HG03457 (cell line): Measurements from ENCODE around the gene ATP6V1A.

Source experiments
- ATAC-seq: cut with Tn5 transposase; IDR thresholded peaks from one replicate; pipeline ENCODE4 v1.9.1; 2021; ENCODE audit warnings: moderate number of reproducible peaks; ENCODE audit not compliant: unreplicated experiment

Gene ATP6V1A

GRCh38 chr3:113746548-113747282, at the start of gene ATP6V1A:
Gene ATP6V1A, plus strand, starts transcription at chr3:113747035. Its CDS starts 31,719 bp downstream, at chr3:113778754.
- ATAC-seq: peak; percentile 28

DNA sequence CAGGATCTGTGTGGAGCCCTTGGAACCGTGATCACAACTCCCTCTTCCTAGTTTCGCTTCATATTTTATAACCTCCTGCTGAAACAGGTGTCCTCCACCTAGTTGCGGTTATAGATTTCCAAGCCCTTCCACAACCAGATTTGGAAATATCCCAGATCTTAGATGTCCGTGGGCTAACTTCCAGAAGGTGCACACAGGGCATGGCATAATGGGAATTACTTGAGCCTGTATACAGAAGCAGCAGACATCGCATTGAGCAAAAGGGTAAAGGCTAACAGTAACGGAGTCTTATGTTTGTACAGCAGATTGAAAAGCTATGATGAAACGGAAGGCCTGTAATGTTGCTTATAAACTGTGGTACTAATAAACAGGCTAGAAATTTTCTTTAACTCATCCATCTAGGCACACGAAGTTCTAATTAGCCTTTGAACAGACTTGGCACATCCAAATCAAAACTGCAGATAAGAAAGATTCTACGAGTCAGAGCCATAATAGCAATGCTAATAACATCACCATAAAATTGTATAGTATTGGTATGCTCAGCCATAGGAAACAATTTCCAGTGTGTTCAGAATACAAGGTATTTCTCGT, 49.2 kb upstream of the ATP6V1A start:
- no peak for ATAC-seq

DNA sequence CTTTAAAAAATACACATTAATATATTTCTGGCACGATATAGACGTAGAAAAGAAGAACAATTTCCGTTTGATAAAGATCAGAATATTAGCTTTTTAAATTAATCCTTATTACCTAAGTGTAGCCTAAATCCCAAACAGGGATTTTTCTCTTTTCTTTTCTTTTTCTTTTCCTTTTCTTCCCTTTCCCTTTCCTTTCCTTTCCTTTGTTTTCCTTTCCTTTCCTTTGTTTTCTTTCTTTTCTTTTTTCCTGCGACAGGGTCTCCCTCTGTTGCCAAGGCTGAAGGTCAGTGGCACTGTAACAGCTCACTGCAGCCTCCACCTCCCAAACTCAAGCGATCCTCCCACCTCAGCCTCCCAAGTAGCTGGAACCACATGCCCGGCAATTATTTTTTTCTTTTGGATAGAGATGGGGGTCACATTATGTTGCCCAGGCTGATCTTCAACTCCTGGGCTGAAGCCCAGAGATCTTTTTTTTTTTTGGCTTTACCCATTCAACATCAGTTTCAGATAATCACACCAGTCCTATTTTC, 48.6 kb upstream of the ATP6V1A start:
- no peak for ATAC-seq

DNA sequence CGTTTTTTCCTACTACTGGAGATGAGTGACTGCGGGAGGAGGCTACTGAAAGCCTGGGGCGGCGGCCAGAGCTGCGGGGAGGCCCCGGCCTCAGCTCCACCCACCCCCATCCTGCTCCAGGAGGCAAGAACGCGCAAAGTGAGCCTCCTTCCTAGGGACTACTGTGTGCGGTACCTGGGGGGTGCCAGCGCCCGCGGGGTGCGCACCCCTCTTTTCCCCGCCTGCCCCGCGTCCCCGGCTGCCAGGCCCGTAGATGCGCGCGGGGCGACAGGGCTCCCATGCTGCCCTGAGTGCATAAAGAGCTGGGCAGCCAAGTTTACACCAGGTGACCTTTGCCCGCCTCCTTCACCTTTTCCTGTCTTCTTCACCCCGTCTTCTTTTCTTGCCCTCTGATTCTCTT, 47.9 kb upstream of the ATP6V1A start:
- no peak for ATAC-seq

- no peak for ATAC-seq
Observed at GRCh38 chr3:113707835-113708234, 39.0 kb upstream of the ATP6V1A start.

- no peak for ATAC-seq
Observed at GRCh38 chr3:113712129-113712528, 34.7 kb upstream of the ATP6V1A start.

DNA sequence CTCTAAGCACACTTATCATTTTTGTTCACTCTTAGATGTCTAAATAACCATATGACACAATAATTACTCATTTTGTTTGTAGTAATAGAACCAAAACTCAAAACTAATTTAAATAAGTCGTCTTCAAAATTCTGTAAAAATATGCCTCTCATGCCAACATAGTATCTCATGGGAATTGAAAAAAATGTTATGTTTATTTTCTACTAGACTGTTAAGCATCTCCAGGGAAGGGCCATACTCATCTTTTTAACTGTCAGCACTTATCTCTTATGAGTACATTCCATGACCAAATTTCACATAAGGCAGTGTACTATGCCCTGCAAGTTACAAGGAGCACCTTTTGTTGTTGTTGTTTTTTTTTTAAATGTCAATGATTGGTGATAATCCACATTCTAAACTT, 32.1 kb upstream of the ATP6V1A start:
- no peak for ATAC-seq

DNA sequence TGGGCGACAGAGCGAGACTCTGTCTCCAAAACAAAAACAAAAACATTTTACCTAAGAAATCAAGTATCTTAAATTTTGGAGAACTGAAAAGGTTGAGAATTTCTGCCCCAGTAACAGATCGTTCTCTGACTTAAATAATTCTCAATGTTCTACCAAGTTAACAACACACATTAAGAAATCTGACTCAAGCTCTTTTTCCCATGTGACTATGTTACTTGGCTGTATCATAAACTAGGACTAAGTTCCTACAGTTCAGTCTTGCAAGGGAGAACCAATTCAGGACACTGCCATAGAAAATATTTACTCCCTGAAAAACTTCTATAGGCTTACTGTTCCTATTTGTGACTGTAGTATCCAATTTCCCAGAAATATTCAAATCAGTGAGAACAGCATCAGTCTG, 29.5 kb upstream of the ATP6V1A start:
- ATAC-seq: no peak

- ATAC-seq: no peak
Observed at GRCh38 chr3:113717818-113718217, 29.0 kb upstream of the ATP6V1A start.

DNA sequence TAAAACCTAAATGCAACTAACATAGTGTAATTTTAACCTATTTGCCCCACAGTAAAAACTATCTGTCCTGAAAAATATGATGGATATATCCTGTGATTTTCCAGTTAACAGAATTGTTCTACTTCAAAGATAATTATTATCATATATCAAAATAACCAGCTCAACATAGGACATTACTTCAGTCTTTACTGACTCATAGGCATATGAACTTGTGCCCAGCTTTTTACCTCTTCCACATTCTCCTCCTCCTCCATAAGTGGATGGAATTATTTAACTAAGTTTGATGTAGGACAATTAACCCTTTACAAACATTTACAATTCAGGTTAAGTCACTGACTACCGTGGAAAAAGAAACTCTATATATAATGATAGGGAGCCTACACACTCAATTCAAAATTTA, 27.5 kb upstream of the ATP6V1A start:
- no peak for ATAC-seq

DNA sequence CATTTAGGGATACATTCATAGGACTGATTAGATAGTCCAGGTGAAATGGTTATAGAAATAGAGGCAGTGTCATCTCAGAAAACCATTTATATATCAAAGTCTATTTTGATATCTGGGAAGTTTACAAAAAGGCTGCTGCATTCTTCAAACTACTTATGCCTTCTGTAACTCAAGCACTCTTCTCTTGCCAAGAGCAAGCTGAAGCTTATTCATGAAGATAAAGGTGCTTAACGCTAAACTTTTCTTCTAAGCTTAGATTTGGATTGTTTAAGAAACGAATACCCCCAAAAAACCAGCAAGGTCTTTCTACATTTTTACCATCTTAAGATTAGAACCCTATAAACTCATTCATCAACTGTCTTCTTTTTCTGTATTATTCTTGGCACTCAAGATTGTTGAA, 27.1 kb upstream of the ATP6V1A start:
- no peak for ATAC-seq

DNA sequence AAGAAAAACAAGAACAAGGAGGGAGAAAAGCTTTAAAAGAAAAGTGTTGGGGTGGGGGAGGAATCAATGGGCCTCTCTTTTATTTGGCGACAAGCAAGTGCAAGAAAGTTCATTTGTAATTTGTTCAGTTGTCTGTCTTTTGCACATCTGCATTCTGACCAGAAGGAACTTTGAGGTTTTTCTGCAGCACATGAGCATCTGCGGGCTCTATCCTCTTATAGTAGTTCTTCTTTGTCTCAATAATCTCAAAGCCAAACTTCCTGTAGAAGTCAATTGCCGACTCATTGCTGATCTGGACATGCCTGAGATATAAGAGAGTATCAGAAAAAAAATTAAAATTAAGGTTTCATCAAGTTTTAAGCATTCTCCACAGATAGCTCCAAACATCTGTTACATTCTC, 25.2 kb upstream of the ATP6V1A start:
- no peak for ATAC-seq

GRCh38 chr3:113728661-113729060, 18.2 kb upstream of the ATP6V1A start:
- no peak for ATAC-seq

DNA sequence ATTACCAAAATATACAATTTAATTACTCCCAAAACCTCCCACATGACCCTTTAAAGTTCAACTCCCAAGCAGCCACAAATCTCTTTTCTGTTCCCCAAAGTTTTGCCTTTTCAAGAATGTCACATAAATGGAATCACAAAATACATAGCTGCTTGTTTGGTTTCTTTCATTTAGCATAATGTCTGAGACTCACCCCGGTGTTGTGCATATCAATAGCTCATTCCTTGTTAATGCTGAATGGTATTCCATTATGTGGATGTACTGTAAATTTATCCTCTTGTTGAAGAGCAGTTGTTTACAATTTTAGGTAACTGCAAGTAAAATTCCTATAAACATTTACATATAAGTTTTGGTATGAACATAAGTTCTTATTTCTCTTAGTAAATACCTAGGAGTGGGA, 16.3 kb upstream of the ATP6V1A start:
- ATAC-seq: no peak

- ATAC-seq: no peak
Observed at GRCh38 chr3:113731694-113732093, 15.1 kb upstream of the ATP6V1A start.

DNA sequence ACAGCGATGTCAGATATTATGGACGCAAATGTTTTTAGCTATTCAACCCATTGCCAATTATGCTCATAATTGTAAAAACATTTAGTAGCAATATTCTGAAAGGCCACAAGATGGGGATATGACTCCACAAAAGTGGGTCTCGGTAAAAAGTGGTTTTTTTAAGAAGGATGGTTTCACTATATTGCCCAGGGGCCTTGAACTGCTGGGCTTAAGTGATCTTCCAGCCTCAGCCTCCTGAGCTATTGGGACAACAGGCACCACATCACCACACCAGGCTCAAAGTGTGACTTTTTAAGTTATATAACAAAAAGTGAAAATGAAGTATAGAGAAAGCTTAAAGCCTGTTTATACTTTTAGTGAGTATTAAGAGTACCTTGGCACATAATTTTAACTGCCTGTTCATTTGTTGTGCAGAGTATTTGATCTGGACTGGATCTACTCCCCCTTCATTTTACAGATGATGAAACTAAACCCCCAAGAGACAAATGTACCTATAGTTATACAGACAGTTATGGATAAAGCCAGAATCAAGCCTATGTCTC, 10.2 kb upstream of the ATP6V1A start:
- no peak for ATAC-seq

DNA sequence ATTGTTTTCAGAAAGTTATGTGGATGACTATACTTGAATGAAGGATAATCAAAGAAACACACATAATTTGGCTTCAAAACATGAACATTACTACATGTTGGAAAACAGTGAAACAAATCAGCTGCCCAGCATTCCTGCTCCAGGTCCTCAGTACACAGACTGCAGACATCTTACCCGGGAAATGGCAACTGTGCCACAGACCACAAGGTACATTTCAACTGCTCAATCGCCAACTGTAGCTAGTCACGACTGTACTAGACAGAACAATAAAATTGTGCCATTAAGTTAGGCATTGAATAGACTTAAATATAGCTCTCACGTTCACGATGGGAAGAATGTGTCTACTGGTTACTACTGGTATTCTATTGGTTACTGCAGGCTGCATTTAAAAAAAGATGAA, 5.7 kb upstream of the ATP6V1A start:
- no peak for ATAC-seq

DNA sequence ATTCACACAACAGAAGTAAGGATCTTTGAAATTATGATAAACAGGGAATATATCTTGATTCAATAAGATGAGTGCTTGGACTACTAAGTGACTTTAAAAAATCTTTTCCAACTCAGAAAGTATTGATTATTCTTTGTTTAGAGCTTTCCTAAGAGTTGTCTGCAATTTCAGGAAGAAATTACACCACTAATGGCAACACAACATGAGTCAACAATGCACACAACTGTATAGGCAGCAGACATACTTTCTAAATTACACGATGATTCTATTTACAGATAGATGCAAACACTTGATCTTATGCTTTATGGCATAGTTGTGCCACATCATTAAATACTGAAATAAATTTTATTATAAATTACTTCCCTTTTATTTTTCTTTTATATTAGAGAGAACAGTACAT, 5.2 kb upstream of the ATP6V1A start:
- ATAC-seq: no peak

DNA sequence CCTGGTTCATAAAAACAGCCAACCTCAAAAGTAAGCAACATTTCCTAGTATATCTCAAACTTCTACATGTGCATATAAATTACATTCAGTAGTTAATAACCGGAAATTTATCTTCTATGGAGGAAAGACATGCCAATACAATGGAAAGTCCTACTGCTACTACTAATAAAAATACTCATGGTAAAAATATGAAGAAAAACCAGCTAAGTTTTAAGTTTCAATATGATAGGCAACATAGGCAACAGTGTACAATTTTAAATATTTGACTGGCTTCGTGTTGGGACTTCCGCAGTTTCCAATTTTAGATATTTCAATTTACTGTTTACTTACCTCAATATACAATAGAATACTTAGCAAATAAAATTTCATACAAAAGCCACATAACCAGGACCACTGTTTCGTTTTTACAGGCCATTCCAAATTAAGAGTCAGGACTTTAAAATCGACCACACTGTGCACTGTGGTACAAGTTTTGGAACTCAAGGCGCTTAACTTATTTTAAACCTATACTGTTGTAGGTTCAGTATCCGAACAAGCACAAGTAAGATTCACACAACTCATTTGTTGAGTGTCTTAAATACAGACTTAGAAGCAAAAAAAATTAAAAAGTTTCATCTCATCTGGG, 3.7 kb upstream of the ATP6V1A start:
- ATAC-seq: no peak

DNA sequence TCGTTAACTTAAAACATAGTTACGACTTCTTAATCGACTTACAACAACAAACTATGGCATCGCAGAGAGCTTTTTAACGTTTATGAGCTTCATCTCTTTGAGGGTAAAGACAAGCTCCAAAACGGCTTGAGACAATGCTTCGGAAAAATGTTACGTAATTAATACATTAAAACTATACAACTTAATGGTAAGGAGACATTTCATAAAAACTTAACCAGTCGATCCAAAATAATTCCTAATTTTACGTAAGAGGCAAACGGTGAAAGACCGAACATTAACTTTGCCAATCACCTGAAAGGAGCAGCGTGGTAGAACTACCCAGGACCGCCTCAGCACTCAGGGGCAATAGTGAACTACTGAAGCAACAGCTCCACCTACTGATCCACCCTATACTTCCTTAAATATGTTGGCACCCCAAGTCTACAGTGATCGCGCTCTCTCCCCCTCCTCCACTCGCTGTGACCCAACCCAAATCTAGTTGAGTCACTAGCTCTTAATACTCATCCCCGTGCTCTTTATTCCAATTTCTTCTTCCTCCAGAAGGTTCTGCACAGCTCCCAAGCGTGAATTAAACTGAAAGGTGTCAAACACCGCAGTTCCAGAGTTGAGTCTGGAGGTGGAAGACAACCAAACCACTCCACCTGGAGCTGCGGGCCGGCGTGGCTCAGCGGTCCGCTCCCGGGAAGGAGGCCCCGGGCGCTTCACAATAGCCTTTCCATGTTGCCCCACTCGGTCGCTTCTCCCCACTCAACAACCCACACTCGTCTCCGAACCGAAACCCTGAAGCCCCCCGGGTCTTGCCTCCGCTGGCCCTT, 1.7 kb upstream of the ATP6V1A start:
- ATAC-seq: peak; percentile 41
